HFFc6 (cell line): Measurements from ENCODE around the gene ZNF407. TPM values are rescaled to one million over a fixed set of nuclear protein-coding genes. Genes with fewer than 3 reads are reported as not detected.

ENCODE experiments used
- DNase-seq: peaks from one replicate; pipeline ENCODE4 v3.0.0-alpha.2; 2018
- H3K27ac Mint-ChIP-seq: 2 replicates; pipeline ENCODE4 v1.8.0; 2020; ENCODE audit warnings: mild to moderate bottlenecking, mixed read lengths
- H3K27me3 Mint-ChIP-seq: 2 replicates; pipeline ENCODE4 v1.8.0; 2021; ENCODE audit warnings: mild to moderate bottlenecking, moderate library complexity, mixed read lengths; ENCODE audit not compliant: insufficient read depth
- H3K36me3 Mint-ChIP-seq: 2 replicates; pipeline ENCODE4 v1.8.0; 2021; ENCODE audit warnings: low read depth, mixed read lengths
- H3K4me1 Mint-ChIP-seq: 2 replicates; pipeline ENCODE4 v1.8.0; 2020; ENCODE audit warnings: low read depth, mixed read lengths
- H3K4me3 Mint-ChIP-seq: 2 replicates; pipeline ENCODE4 v1.8.0; 2020; ENCODE audit warnings: mild to moderate bottlenecking, moderate library complexity, mixed read lengths
- H3K9me3 Mint-ChIP-seq: 2 replicates; pipeline ENCODE4 v1.8.0; 2020; ENCODE audit warnings: mild to moderate bottlenecking, mixed read lengths
- total RNA-seq, 6 experiments: library from RNA; stranded (reverse); fragmentation: NEBNext Ultra II Directional; extraction: Animal tissue kit (Norgen Biotek cat#: 25700); gene quantifications; 2 replicates in 1 of 6; 3 replicates in 5 of 6; pipeline ENCODE4 v1.2.3, GENCODE V29; 2021
- TF ChIP-seq, protein P1 (sequence below): fragments of 200-600 bp; sonication (generic); IDR thresholded peaks from 2 replicates; pipeline ENCODE4 v1.5.0; 2021; ENCODE audit warnings: antibody characterized with exemption, mild to moderate bottlenecking

The ZNF407 gene
- total RNA-seq, 6 experiments from 2014 or later, result 7.9 to 9.7 (median 9.1) TPM

GRCh38 chr18:74905247-74905646, 307.6 kb downstream of the ZNF407 start:
- no peaks in the 10 kb centered on the region for H3K36me3 Mint-ChIP-seq
- no peaks in the 10 kb centered on the region for H3K4me1 Mint-ChIP-seq
- H3K4me3 Mint-ChIP-seq, result no peak overlapping the region
- TF ChIP-seq, protein P1, sequence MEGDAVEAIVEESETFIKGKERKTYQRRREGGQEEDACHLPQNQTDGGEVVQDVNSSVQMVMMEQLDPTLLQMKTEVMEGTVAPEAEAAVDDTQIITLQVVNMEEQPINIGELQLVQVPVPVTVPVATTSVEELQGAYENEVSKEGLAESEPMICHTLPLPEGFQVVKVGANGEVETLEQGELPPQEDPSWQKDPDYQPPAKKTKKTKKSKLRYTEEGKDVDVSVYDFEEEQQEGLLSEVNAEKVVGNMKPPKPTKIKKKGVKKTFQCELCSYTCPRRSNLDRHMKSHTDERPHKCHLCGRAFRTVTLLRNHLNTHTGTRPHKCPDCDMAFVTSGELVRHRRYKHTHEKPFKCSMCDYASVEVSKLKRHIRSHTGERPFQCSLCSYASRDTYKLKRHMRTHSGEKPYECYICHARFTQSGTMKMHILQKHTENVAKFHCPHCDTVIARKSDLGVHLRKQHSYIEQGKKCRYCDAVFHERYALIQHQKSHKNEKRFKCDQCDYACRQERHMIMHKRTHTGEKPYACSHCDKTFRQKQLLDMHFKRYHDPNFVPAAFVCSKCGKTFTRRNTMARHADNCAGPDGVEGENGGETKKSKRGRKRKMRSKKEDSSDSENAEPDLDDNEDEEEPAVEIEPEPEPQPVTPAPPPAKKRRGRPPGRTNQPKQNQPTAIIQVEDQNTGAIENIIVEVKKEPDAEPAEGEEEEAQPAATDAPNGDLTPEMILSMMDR, result no peak
- DNase-seq, result no peak
- H3K27me3 Mint-ChIP-seq, result no peaks in the 10 kb centered on the region; the same call in 1 of the 2 replicates
- no peaks in the 10 kb centered on the region for H3K9me3 Mint-ChIP-seq
- H3K27ac Mint-ChIP-seq, result no peak overlapping the region

DNA sequence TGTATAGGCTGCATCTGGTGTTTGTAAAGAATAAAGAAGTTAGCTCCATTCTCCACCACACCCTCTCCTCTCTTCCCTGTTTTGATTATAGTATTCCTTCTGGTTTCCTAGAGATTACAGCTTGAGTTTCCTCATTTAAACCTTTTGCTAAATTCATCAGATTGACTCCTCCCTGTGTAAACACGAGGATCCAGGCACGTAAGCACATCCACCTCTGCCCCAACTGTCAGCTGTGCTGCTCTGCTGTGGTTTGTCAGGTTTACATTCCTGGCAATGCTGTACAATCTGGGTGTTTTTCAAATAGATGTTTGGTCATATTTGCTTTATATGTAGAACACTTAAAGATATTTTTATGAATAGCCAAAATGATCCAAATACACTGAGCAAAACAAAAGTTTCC, 308.5 kb downstream of the ZNF407 start:
- no peaks in the 10 kb centered on the region; the same call in 1 of the 2 replicates for H3K27me3 Mint-ChIP-seq
- H3K27ac Mint-ChIP-seq, result no peak overlapping the region
- DNase-seq, result no peak
- H3K4me3 Mint-ChIP-seq, result no peak overlapping the region
- H3K9me3 Mint-ChIP-seq, result no peaks in the 10 kb centered on the region
- H3K36me3 Mint-ChIP-seq, result no peaks in the 10 kb centered on the region
- TF ChIP-seq, protein P1, result no peak
- no peaks in the 10 kb centered on the region for H3K4me1 Mint-ChIP-seq

GRCh38 chr18:74914052-74914591, 316.5 kb downstream of the ZNF407 start:
- Mint-ChIP-seq H3K27me3 (no peaks in the 10 kb centered on the region), H3K9me3 (no peaks in the 10 kb centered on the region), H3K4me1 (no peaks in the 10 kb centered on the region), H3K4me3 (no peak overlapping the region), H3K36me3 (no peaks in the 10 kb centered on the region), H3K27ac (no peak overlapping the region)
- TF ChIP-seq, protein P1, result no peak
- DNase-seq, result no peak

- TF ChIP-seq, protein P1, result no peak
- no peak for DNase-seq
- Mint-ChIP-seq H3K27me3 (no peaks in the 10 kb centered on the region), H3K9me3 (no peaks in the 10 kb centered on the region), H3K36me3 (no peaks in the 10 kb centered on the region), H3K4me3 (no peak overlapping the region), H3K27ac (no peak overlapping the region), H3K4me1 (no peaks in the 10 kb centered on the region)
Observed at GRCh38 chr18:74914648-74915047, 317.0 kb downstream of the ZNF407 start.

DNA sequence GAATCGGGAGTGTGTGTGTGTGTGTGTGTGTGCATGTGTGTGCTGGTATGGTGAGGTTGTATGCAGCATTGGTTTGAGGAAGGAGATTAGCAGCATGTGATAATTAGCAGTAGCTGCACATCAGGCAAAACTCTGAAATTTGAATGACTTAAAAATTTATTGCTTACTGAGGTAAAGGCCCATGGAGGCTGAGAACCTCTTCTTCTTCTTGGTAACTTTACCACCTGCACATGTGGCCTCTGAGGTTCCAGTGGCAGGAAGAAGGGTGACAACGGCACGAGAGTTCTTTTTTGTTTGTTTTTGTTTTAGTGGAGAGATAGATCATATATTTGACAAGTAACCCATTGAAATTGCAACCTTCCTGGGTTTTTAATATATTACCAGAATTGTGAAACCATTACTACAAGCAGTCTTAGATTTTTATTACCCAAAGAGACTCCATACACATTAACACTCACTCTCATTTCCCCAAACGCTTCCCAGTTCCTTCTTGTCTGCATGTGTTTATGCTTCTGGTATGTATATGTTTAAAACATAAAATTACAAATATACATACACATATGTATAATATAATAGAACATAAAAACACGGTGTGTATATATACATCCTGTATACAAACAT, 319.2 kb downstream of the ZNF407 start:
- DNase-seq, result no peak
- no peaks in the 10 kb centered on the region for H3K27me3 Mint-ChIP-seq
- no peaks in the 10 kb centered on the region for H3K4me1 Mint-ChIP-seq
- TF ChIP-seq, protein P1, result no peak
- no peaks in the 10 kb centered on the region for H3K9me3 Mint-ChIP-seq
- H3K27ac Mint-ChIP-seq, result no peak overlapping the region
- H3K4me3 Mint-ChIP-seq, result no peak overlapping the region
- 0 out of 2 replicates have a peak, but pooled peaks cover 4% of the 10 kb centered on the region for H3K36me3 Mint-ChIP-seq
